MM.1S (cell line): ENCODE results near the gene GPANK1.

Experiments used
- DNase-seq: peaks from one replicate; pipeline ENCODE4 v3.0.0-alpha.2; 2015
- H2AFZ ChIP-seq: fragments of 300-600 bp; sonication (generic); 2 replicates; pipeline ENCODE4 v1.6.0; 2016; ENCODE audit warnings: antibody characterized with exemption, low read length
- H3F3A ChIP-seq: fragments of 300-600 bp; sonication (generic); 2 replicates; pipeline ENCODE4 v1.6.1; 2016; ENCODE audit warnings: mild to moderate bottlenecking, antibody characterized with exemption, low read length, moderate library complexity, mixed read lengths; ENCODE audit not compliant: insufficient read depth
- H3K27ac ChIP-seq: fragments of 300-600 bp; sonication (generic); 2 replicates; pipeline ENCODE4 v1.5.1; 2016; ENCODE audit warnings: mild to moderate bottlenecking, low read length
- H3K27me3 ChIP-seq: fragments of 300-600 bp; sonication (generic); replicated peaks from 2 replicates; pipeline ENCODE4 v1.6.0; 2016; ENCODE audit warnings: low read length; ENCODE audit not compliant: insufficient read depth
- H3K36me3 ChIP-seq: fragments of 300-600 bp; sonication (generic); replicated peaks from 2 replicates; pipeline ENCODE4 v1.6.1; 2016; ENCODE audit warnings: mild to moderate bottlenecking, low read length, mixed read lengths; ENCODE audit not compliant: insufficient read depth
- H3K4me1 ChIP-seq: fragments of 300-600 bp; sonication (generic); 2 replicates; pipeline ENCODE4 v1.6.1; 2016; ENCODE audit warnings: low read length, mixed read lengths
- H3K4me2 ChIP-seq: fragments of 300-600 bp; sonication (generic); 2 replicates; pipeline ENCODE4 v1.6.0; 2016; ENCODE audit warnings: low read depth, low read length
- H3K4me3 ChIP-seq: fragments of 300-600 bp; sonication (generic); 2 replicates; pipeline ENCODE4 v1.5.1; 2016; ENCODE audit warnings: low read length, mixed read lengths
- H3K79me2 ChIP-seq: fragments of 300-600 bp; sonication (generic); 2 replicates; pipeline ENCODE4 v1.6.1; 2016; ENCODE audit warnings: mixed run types, low read length, mixed read lengths
- H3K9ac ChIP-seq: fragments of 300-600 bp; sonication (generic); 2 replicates; pipeline ENCODE4 v1.6.1; 2016; ENCODE audit warnings: low read length, mixed read lengths
- H3K9me2 ChIP-seq: fragments of 300-600 bp; sonication (generic); replicated peaks from 2 replicates; pipeline ENCODE4 v1.6.1; 2016; ENCODE audit warnings: mild to moderate bottlenecking, low read length, mixed read lengths; ENCODE audit not compliant: insufficient read depth
- H3K9me3 ChIP-seq: fragments of 300-600 bp; sonication (generic); replicated peaks from 2 replicates; pipeline ENCODE4 v1.6.1; 2016; ENCODE audit warnings: mild to moderate bottlenecking, low read length, mixed read lengths; ENCODE audit not compliant: insufficient read depth
- H4K20me1 ChIP-seq: fragments of 300-600 bp; sonication (generic); 2 replicates; pipeline ENCODE4 v1.6.1; 2016; ENCODE audit warnings: mild to moderate bottlenecking, low read length, moderate library complexity, mixed read lengths; ENCODE audit not compliant: insufficient read depth
- EZH2 ChIP-seq: fragments of 300-600 bp; sonication (generic); optimal IDR thresholded peaks from 2 replicates; pipeline ENCODE3; 2017; ENCODE audit warnings: low read depth, mild to moderate bottlenecking, antibody characterized with exemption, low read length, mixed read lengths
- EZH2phosphoT487 ChIP-seq: fragments of 300-600 bp; sonication (generic); IDR thresholded peaks from 2 replicates; pipeline ENCODE4 v1.6.1; 2018; ENCODE audit warnings: antibody characterized with exemption, low read length
- TF ChIP-seq, protein P1 (sequence below): fragments of 300-600 bp; sonication (generic); IDR thresholded peaks from 2 replicates; pipeline ENCODE4 v1.5.1; 2016; ENCODE audit warnings: antibody characterized with exemption, low read length, mixed read lengths

The GPANK1 gene

DNA sequence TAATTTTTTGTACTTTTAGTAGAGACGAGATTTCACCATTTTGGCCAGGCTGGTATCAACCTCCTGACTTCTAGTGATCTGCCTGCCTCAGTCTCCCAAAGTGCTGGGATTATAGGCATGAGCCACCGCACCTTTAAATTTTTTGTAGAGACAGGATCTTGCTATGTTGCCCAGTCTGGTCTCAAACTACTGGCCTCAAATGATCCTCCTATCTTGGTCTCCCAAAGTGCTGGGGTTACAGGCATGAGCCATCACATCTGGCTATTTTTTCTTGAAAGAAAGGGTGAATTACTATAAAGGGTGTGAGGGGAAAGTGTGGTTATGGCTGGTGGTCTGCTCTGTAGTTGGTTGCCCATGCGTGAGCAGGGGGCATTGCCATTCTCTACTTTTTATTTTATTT is 43.4 kb upstream of the GPANK1 start:
- Histone ChIP-seq H3K4me2 (no peak overlapping the region), H3K27me3 (no peaks in the 10 kb centered on the region; the same call in 1 of the 2 replicates), H3K9me2 (no peaks in the 10 kb centered on the region), H3F3A (no peaks in the 10 kb centered on the region), H3K27ac (no peak overlapping the region), H3K36me3 (no peaks in the 10 kb centered on the region), H3K4me1 (0 out of 2 replicates have a peak, but pooled peaks cover 5% of the 10 kb centered on the region), H3K79me2 (no peaks in the 10 kb centered on the region), H2AFZ (no peak overlapping the region), H3K9me3 (no peaks in the 10 kb centered on the region), H3K9ac (no peak overlapping the region), H4K20me1 (no peaks in the 10 kb centered on the region), H3K4me3 (no peak overlapping the region)
- TF ChIP-seq EZH2phosphoT487 (no peak), EZH2 (no peak)
- TF ChIP-seq, protein P1, sequence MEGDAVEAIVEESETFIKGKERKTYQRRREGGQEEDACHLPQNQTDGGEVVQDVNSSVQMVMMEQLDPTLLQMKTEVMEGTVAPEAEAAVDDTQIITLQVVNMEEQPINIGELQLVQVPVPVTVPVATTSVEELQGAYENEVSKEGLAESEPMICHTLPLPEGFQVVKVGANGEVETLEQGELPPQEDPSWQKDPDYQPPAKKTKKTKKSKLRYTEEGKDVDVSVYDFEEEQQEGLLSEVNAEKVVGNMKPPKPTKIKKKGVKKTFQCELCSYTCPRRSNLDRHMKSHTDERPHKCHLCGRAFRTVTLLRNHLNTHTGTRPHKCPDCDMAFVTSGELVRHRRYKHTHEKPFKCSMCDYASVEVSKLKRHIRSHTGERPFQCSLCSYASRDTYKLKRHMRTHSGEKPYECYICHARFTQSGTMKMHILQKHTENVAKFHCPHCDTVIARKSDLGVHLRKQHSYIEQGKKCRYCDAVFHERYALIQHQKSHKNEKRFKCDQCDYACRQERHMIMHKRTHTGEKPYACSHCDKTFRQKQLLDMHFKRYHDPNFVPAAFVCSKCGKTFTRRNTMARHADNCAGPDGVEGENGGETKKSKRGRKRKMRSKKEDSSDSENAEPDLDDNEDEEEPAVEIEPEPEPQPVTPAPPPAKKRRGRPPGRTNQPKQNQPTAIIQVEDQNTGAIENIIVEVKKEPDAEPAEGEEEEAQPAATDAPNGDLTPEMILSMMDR = no peak
- DNase-seq = no peak

DNA sequence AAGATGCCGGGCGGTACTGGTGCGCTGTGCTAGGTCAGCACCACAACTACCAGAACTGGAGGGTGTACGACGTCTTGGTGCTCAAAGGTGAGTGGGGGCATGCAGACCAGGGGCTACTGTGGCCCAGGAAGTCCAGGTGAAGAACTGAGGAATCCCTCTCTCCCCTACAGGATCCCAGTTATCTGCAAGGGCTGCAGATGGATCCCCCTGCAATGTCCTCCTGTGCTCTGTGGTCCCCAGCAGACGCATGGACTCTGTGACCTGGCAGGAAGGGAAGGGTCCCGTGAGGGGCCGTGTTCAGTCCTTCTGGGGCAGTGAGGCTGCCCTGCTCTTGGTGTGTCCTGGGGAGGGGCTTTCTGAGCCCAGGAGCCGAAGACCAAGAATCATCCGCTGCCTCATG is 42.9 kb upstream of the GPANK1 start:
- no peak overlapping the region for H2AFZ ChIP-seq
- no peak overlapping the region for H3K27ac ChIP-seq
- no peaks in the 10 kb centered on the region for H3K9me2 ChIP-seq
- no peak overlapping the region for H3K9ac ChIP-seq
- no peak overlapping the region for H3K4me3 ChIP-seq
- peaks cover 4% of the 10 kb centered on the region; the same call in 1 of the 2 replicates for H3F3A ChIP-seq
- TF ChIP-seq EZH2 = no peak
- TF ChIP-seq EZH2phosphoT487 = no peak
- TF ChIP-seq, protein P1 = no peak
- no peaks in the 10 kb centered on the region for H3K9me3 ChIP-seq
- H3K36me3 ChIP-seq = no peaks in the 10 kb centered on the region
- peaks cover 2% of the 10 kb centered on the region for H3K79me2 ChIP-seq
- no peaks in the 10 kb centered on the region for H4K20me1 ChIP-seq
- DNase-seq = no peak
- H3K27me3 ChIP-seq = no peaks in the 10 kb centered on the region; the same call in 1 of the 2 replicates
- H3K4me2 ChIP-seq = no peak overlapping the region
- 0 out of 2 replicates have a peak, but pooled peaks cover 5% of the 10 kb centered on the region for H3K4me1 ChIP-seq

DNA sequence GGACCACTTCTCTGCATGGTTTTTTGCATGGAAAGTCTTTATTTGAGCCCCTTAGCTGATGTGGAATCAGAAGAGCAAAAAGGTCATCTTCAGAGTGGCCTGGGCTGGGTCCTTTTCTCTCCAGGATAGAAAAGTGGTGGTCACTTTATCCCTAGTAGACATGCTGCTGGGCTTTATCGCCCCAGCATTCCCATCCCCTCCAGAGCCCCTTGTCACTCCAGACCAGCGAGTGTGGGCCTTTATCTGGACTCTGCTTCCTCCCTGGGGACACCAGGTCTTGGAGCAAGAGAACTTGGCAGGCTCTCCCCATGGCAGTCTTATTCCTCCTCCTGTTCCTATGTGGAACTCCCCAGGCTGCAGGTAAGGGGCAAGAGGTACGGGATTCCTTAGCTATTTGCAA is 41.8 kb upstream of the GPANK1 start, which contains the start of gene LY6G6F:
Gene LY6G6F, plus strand, starts transcription at position 268 of the 400 bp plus-strand sequence. Its CDS starts 41 bp downstream, at position 309.
- H3K9me3 ChIP-seq = no peaks in the 10 kb centered on the region
- no peaks in the 10 kb centered on the region for H3K9me2 ChIP-seq
- H4K20me1 ChIP-seq = no peaks in the 10 kb centered on the region
- no peak within 1 kb of the TSS for H3K4me2 ChIP-seq
- peaks cover 7% of the 10 kb centered on the region; the same call in 1 of the 2 replicates for H3F3A ChIP-seq
- H3K9ac ChIP-seq = no peak within 1 kb of the TSS
- H3K36me3 ChIP-seq = no peaks in the 10 kb centered on the region
- no peak within 1 kb of the TSS for H2AFZ ChIP-seq
- H3K79me2 ChIP-seq = peaks cover 13% of the 10 kb centered on the region
- 0 out of 2 replicates have a peak, but pooled peaks cover 5% of the 10 kb centered on the region for H3K4me1 ChIP-seq
- H3K27me3 ChIP-seq = no peaks in the 10 kb centered on the region; the same call in 1 of the 2 replicates
- TF ChIP-seq EZH2 (no peak), EZH2phosphoT487 (no peak)
- TF ChIP-seq, protein P1 = no peak
- H3K27ac ChIP-seq = no peak within 1 kb of the TSS
- no peak within 1 kb of the TSS for H3K4me3 ChIP-seq
- DNase-seq = no peak
